GM10266 (cell line): ENCODE measurements around the gene PLXNB2.

Experiments used
- DNase-seq: peaks from one replicate; pipeline ENCODE4 v3.0.0; 2012; ENCODE audit errors: extremely low spot score
- CTCF ChIP-seq: IDR thresholded peaks from 2 replicates; pipeline ENCODE4 v1.5.1; 2012; ENCODE audit warnings: mild to moderate bottlenecking, low read depth; ENCODE audit not compliant: control insufficient read depth, insufficient read depth; ENCODE audit errors: missing control alignments

Gene PLXNB2

GRCh38 chr22:50228366-50228765 lies 79.1 kb downstream of the PLXNB2 start:
- DNase-seq = no peak
- no peak for TF ChIP-seq CTCF

GRCh38 chr22:50227579-50228215 lies 79.7 kb downstream of the PLXNB2 start:
- DNase-seq = no peak
- no peak for TF ChIP-seq CTCF

- no peak for TF ChIP-seq CTCF
- DNase-seq = no peak
These were observed 80.6 kb downstream of the PLXNB2 start for GRCh38 chr22:50226875-50227165.

- no peak for DNase-seq
- no peak for TF ChIP-seq CTCF
These were observed 81.2 kb downstream of the PLXNB2 start for GRCh38 chr22:50226063-50226874.

- no peak for TF ChIP-seq CTCF
- no peak for DNase-seq
These were observed 82.1 kb downstream of the PLXNB2 start for GRCh38 chr22:50225200-50225969.
